ENCODE data around the gene IRS1.

Gene IRS1

DNA sequence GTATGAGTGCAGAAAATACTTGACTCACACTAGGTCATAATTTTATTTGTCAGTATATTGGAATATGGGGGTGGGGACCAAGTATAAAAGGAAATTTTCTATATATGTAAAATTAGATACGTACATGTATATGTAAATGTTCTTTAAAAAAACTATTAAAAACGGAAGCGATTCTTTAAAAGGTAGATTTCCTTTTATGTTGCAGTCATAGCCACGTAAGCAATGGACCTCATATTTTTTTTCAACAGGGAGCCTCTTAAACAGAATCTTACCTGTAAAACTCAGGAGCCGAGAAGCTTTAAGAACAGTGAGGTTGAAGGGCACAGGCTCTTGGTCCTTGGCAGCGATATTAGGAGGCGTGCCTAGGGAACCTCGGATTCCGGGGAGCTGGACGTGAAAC is 39.5 kb upstream of the IRS1 start:
- H3K27ac ChIP-seq (ENCODE audit: low read length), result peak overlapping the region; percentile 95; the same call in 1 of the 2 replicates
- H3K9ac ChIP-seq (ENCODE audit: low read depth, low read length), result peak overlapping the region; percentile 16; the same call in 1 of the 2 replicates
- H4K20me1 ChIP-seq (ENCODE audit: insufficient read depth, low read length), result no peaks in the 10 kb centered on the region
- H3K27me3 ChIP-seq (ENCODE audit: insufficient read depth, low read length, poor library complexity), result no peaks in the 10 kb centered on the region
- peaks cover 3% of the 10 kb centered on the region; the same call in 1 of the 2 replicates for H3K36me3 ChIP-seq (ENCODE audit: insufficient read depth, low read length)
- TF ChIP-seq, protein P1, sequence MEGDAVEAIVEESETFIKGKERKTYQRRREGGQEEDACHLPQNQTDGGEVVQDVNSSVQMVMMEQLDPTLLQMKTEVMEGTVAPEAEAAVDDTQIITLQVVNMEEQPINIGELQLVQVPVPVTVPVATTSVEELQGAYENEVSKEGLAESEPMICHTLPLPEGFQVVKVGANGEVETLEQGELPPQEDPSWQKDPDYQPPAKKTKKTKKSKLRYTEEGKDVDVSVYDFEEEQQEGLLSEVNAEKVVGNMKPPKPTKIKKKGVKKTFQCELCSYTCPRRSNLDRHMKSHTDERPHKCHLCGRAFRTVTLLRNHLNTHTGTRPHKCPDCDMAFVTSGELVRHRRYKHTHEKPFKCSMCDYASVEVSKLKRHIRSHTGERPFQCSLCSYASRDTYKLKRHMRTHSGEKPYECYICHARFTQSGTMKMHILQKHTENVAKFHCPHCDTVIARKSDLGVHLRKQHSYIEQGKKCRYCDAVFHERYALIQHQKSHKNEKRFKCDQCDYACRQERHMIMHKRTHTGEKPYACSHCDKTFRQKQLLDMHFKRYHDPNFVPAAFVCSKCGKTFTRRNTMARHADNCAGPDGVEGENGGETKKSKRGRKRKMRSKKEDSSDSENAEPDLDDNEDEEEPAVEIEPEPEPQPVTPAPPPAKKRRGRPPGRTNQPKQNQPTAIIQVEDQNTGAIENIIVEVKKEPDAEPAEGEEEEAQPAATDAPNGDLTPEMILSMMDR (IDR thresholded peaks at IDR 0.05; ENCODE audit: borderline replicate concordance, extremely low read depth, low read length, poor library complexity, severe bottlenecking), result no peak
- no peak for TF ChIP-seq EZH2 (IDR thresholded peaks at IDR 0.05; ENCODE audit: borderline replicate concordance, low read depth, low read length, severe bottlenecking)
- DNase-seq, result no peak
- no peak for ATAC-seq (ENCODE audit: insufficient read depth, low read depth)
- H2AFZ ChIP-seq (ENCODE audit: low read depth, low read length), result no peak overlapping the region
- H3K79me2 ChIP-seq (ENCODE audit: insufficient read depth, low read length), result peaks cover 67% of the 10 kb centered on the region
- no peak overlapping the region for H3K4me3 ChIP-seq (ENCODE audit: low read depth in 1 of 2, low read length in 2 of 2)
- H3K4me1 ChIP-seq (ENCODE audit: insufficient read depth, low read length), result peaks cover 56% of the 10 kb centered on the region
- peak overlapping the region; percentile 92 for H3K4me2 ChIP-seq (ENCODE audit: insufficient read depth, low read length)
- no peaks in the 10 kb centered on the region for H3K9me3 ChIP-seq (ENCODE audit: insufficient read depth, low read length, severe bottlenecking)

GRCh38 chr2:226838722-226839121 is 39.1 kb upstream of the IRS1 start:
- H3K4me1 ChIP-seq (ENCODE audit: insufficient read depth, low read length), result peaks cover 60% of the 10 kb centered on the region
- no peak for ATAC-seq (ENCODE audit: insufficient read depth, low read depth)
- peak overlapping the region in 1 of 2 experiments; percentile 68; a peak in 2 of 4 replicates for H3K4me3 ChIP-seq (ENCODE audit: low read depth in 1 of 2, low read length in 2 of 2)
- H3K27ac ChIP-seq (ENCODE audit: low read length), result peak overlapping the region; percentile 95
- peaks cover 3% of the 10 kb centered on the region; the same call in 1 of the 2 replicates for H3K36me3 ChIP-seq (ENCODE audit: insufficient read depth, low read length)
- no peaks in the 10 kb centered on the region for H3K27me3 ChIP-seq (ENCODE audit: insufficient read depth, low read length, poor library complexity)
- TF ChIP-seq, protein P1 (IDR thresholded peaks at IDR 0.05; ENCODE audit: borderline replicate concordance, extremely low read depth, low read length, poor library complexity, severe bottlenecking), result no peak
- TF ChIP-seq EZH2 (IDR thresholded peaks at IDR 0.05; ENCODE audit: borderline replicate concordance, low read depth, low read length, severe bottlenecking), result no peak
- peak overlapping the region; percentile 90 for H3K9ac ChIP-seq (ENCODE audit: low read depth, low read length)
- H2AFZ ChIP-seq (ENCODE audit: low read depth, low read length), result no peak overlapping the region
- H3K4me2 ChIP-seq (ENCODE audit: insufficient read depth, low read length), result peak overlapping the region; percentile 92
- H3K9me3 ChIP-seq (ENCODE audit: insufficient read depth, low read length, severe bottlenecking), result no peaks in the 10 kb centered on the region
- no peaks in the 10 kb centered on the region for H4K20me1 ChIP-seq (ENCODE audit: insufficient read depth, low read length)
- peaks cover 62% of the 10 kb centered on the region for H3K79me2 ChIP-seq (ENCODE audit: insufficient read depth, low read length)
- DNase-seq, result no peak

- peaks cover 3% of the 10 kb centered on the region; the same call in 1 of the 2 replicates for H3K36me3 ChIP-seq (ENCODE audit: insufficient read depth, low read length)
- no peaks in the 10 kb centered on the region for H3K9me3 ChIP-seq (ENCODE audit: insufficient read depth, low read length, severe bottlenecking)
- peak overlapping the region in 1 of 2 experiments; percentile 68; a peak in 2 of 4 replicates for H3K4me3 ChIP-seq (ENCODE audit: low read depth in 1 of 2, low read length in 2 of 2)
- H3K4me1 ChIP-seq (ENCODE audit: insufficient read depth, low read length), result peaks cover 61% of the 10 kb centered on the region
- H3K27ac ChIP-seq (ENCODE audit: low read length), result peak overlapping the region; percentile 95
- peak overlapping the region; percentile 90 for H3K9ac ChIP-seq (ENCODE audit: low read depth, low read length)
- DNase-seq (peak; percentile 47), ATAC-seq (ENCODE audit: insufficient read depth, low read depth) (peak; percentile 23; the same call in 2 of the 3 replicates)
- H2AFZ ChIP-seq (ENCODE audit: low read depth, low read length), result peak overlapping the region; percentile 7; the same call in 1 of the 2 replicates
- H3K4me2 ChIP-seq (ENCODE audit: insufficient read depth, low read length), result peak overlapping the region; percentile 92
- TF ChIP-seq, protein P1 (IDR thresholded peaks at IDR 0.05; ENCODE audit: borderline replicate concordance, extremely low read depth, low read length, poor library complexity, severe bottlenecking), result no peak
- no peak for TF ChIP-seq EZH2 (IDR thresholded peaks at IDR 0.05; ENCODE audit: borderline replicate concordance, low read depth, low read length, severe bottlenecking)
- H3K79me2 ChIP-seq (ENCODE audit: insufficient read depth, low read length), result peaks cover 57% of the 10 kb centered on the region
- H4K20me1 ChIP-seq (ENCODE audit: insufficient read depth, low read length), result no peaks in the 10 kb centered on the region
- H3K27me3 ChIP-seq (ENCODE audit: insufficient read depth, low read length, poor library complexity), result no peaks in the 10 kb centered on the region
Observed at GRCh38 chr2:226837787-226838603, 38.4 kb upstream of the IRS1 start.
